GM10266 (cell line): ENCODE data around the gene ARFGEF3.

Experiments used
- DNase-seq: peaks from one replicate; pipeline ENCODE4 v3.0.0; 2012; ENCODE audit errors: extremely low spot score
- CTCF ChIP-seq: IDR thresholded peaks from 2 replicates; pipeline ENCODE4 v1.5.1; 2012; ENCODE audit warnings: mild to moderate bottlenecking, low read depth; ENCODE audit not compliant: control insufficient read depth, insufficient read depth; ENCODE audit errors: missing control alignments

The ARFGEF3 gene

GRCh38 chr6:138261116-138261780 is 99.5 kb downstream of the ARFGEF3 start:
- TF ChIP-seq CTCF = no peak
- DNase-seq = no peak

- TF ChIP-seq CTCF = no peak
- DNase-seq = no peak
Observed at GRCh38 chr6:138263963-138264362, 102.2 kb downstream of the ARFGEF3 start.

- no peak for TF ChIP-seq CTCF
- DNase-seq = no peak
Observed at GRCh38 chr6:138264372-138264880, 102.7 kb downstream of the ARFGEF3 start.

GRCh38 chr6:138266095-138266494 is 104.4 kb downstream of the ARFGEF3 start:
- no peak for TF ChIP-seq CTCF
- no peak for DNase-seq

GRCh38 chr6:138267971-138268895 is 106.5 kb downstream of the ARFGEF3 start:
- TF ChIP-seq CTCF = no peak
- no peak for DNase-seq

- no peak for DNase-seq
- TF ChIP-seq CTCF = no peak
Observed at GRCh38 chr6:138271451-138271850, 109.7 kb downstream of the ARFGEF3 start.

GRCh38 chr6:138272533-138273315 is 111.0 kb downstream of the ARFGEF3 start:
- TF ChIP-seq CTCF = no peak
- DNase-seq = no peak
